Trophoblast cell (in vitro differentiated cells and primary cell): Measurements from ENCODE around the gene BORCS8.

Source experiments
- DNase-seq, 2 donors: peaks; one replicate each; pipeline ENCODE4 v3.0.0-alpha.2; 2016
- H2AFZ ChIP-seq: 2 replicates; pipeline ENCODE4 v1.6.1; 2013; ENCODE audit warnings: low read length, moderate library complexity, mild to moderate bottlenecking; ENCODE audit not compliant: insufficient read depth, poor library complexity
- H2AK5ac ChIP-seq: 2 replicates; pipeline ENCODE4 v1.6.1; 2013; ENCODE audit warnings: mild to moderate bottlenecking, low read length
- H2BK120ac ChIP-seq: 2 replicates; pipeline ENCODE4 v1.6.1; 2013; ENCODE audit warnings: low read length, mild to moderate bottlenecking, moderate library complexity; ENCODE audit not compliant: insufficient read depth, poor library complexity
- H2BK12ac ChIP-seq: 2 replicates; pipeline ENCODE4 v1.6.1; 2013; ENCODE audit warnings: mild to moderate bottlenecking, low read length, moderate library complexity
- H2BK5ac ChIP-seq: 2 replicates; pipeline ENCODE4 v1.6.1; 2013; ENCODE audit warnings: low read length, low read depth, moderate library complexity, mild to moderate bottlenecking; ENCODE audit not compliant: poor library complexity
- H3K14ac ChIP-seq: 2 replicates; pipeline ENCODE4 v1.6.1; 2013; ENCODE audit warnings: mild to moderate bottlenecking, low read length
- H3K18ac ChIP-seq: 2 replicates; pipeline ENCODE4 v1.6.1; 2013; ENCODE audit warnings: mild to moderate bottlenecking, low read length
- H3K23ac ChIP-seq: 2 replicates; pipeline ENCODE4 v1.6.1; 2013; ENCODE audit warnings: low read length
- H3K27ac ChIP-seq: 2 replicates; pipeline ENCODE4 v1.5.1; 2013; ENCODE audit warnings: low read depth, mild to moderate bottlenecking, inconsistent platforms, low read length, moderate library complexity
- H3K27me3 ChIP-seq: 2 replicates; pipeline ENCODE4 v1.6.1; 2013; ENCODE audit warnings: inconsistent platforms, mild to moderate bottlenecking, low read length, moderate library complexity; ENCODE audit not compliant: insufficient read depth
- H3K36me3 ChIP-seq, 2 experiments: 1 replicate in 1 of 2; 2 replicates in 1 of 2; pipeline ENCODE4 v1.6.1; 2013; ENCODE audit warnings: low read length in 2 of 2, mild to moderate bottlenecking in 2 of 2, moderate library complexity in 1 of 2; ENCODE audit not compliant: insufficient read depth in 2 of 2, control insufficient read depth in 1 of 2
- H3K4ac ChIP-seq: 2 replicates; pipeline ENCODE4 v1.6.1; 2013; ENCODE audit warnings: low read depth, mild to moderate bottlenecking, low read length, moderate library complexity
- H3K4me1 ChIP-seq, 2 experiments: 1 replicate in 1 of 2; 2 replicates in 1 of 2; pipeline ENCODE4 v1.6.1; 2013; ENCODE audit warnings: low read length in 2 of 2, mild to moderate bottlenecking in 2 of 2, moderate library complexity in 1 of 2; ENCODE audit not compliant: insufficient read depth in 2 of 2, control insufficient read depth in 1 of 2
- H3K4me2 ChIP-seq: 2 replicates; pipeline ENCODE4 v1.6.1; 2013; ENCODE audit warnings: inconsistent platforms, mild to moderate bottlenecking, low read length, moderate library complexity
- H3K4me3 ChIP-seq: 2 replicates; pipeline ENCODE4 v1.5.1; 2013; ENCODE audit warnings: mild to moderate bottlenecking, low read depth, low read length, inconsistent platforms
- H3K79me1 ChIP-seq: one replicate; pipeline ENCODE4 v1.6.1; 2013; ENCODE audit warnings: low read length
- H3K79me2 ChIP-seq: 2 replicates; pipeline ENCODE4 v1.6.1; 2013; ENCODE audit warnings: low read length, mild to moderate bottlenecking; ENCODE audit not compliant: control insufficient read depth, insufficient read depth, poor library complexity
- H3K9ac ChIP-seq: 2 replicates; pipeline ENCODE4 v1.6.1; 2013; ENCODE audit warnings: mild to moderate bottlenecking, low read length
- H3K9me3 ChIP-seq: 2 replicates; pipeline ENCODE4 v1.6.1; 2013; ENCODE audit warnings: low read depth, mild to moderate bottlenecking, control low read depth, inconsistent platforms, low read length; ENCODE audit not compliant: insufficient read depth
- H4K12ac ChIP-seq: 2 replicates; pipeline ENCODE4 v1.6.1; 2013; ENCODE audit warnings: low read depth, mild to moderate bottlenecking, low read length, moderate library complexity
- H4K8ac ChIP-seq: 2 replicates; pipeline ENCODE4 v1.6.1; 2013; ENCODE audit warnings: low read depth, mild to moderate bottlenecking, low read length, moderate library complexity
- H4K91ac ChIP-seq: one replicate; pipeline ENCODE4 v1.6.1; 2013; ENCODE audit warnings: low read depth, mild to moderate bottlenecking, low read length, moderate library complexity
- WGBS: extraction: QIAGEN DNeasy Blood & Tissue Kit; methylation state at CpG from one replicate; pipeline ENCODE4 v1.1.7; 2013; ENCODE audit warnings: missing lambda C conversion rate; ENCODE audit not compliant: insufficient read length, insufficient coverage; ENCODE audit errors: extremely low coverage; 5-methylcytosine and 5-hydroxymethylcytosine counted together

The BORCS8 gene

GRCh38 chr19:19229701-19230100, 37.7 kb upstream of the BORCS8 start:
- Histone ChIP-seq H2AK5ac (no peak overlapping the region), H4K91ac (no peak overlapping the region), H3K9ac (no peak overlapping the region), H2AFZ (no peak overlapping the region), H3K14ac (no peak overlapping the region), H3K18ac (no peak overlapping the region), H4K8ac (no peak overlapping the region), H3K4me1 (peaks cover 3 to 4% of the 10 kb centered on the region in 2 experiments), H2BK12ac (no peak overlapping the region), H3K27ac (no peak overlapping the region), H3K9me3 (peaks cover 10% of the 10 kb centered on the region), H3K4me3 (no peak overlapping the region), H2BK5ac (no peak overlapping the region), H3K79me1 (no peaks in the 10 kb centered on the region), H2BK120ac (no peak overlapping the region), H3K4me2 (no peak overlapping the region), H3K27me3 (peaks cover under 1% of the 10 kb centered on the region), H3K4ac (no peak overlapping the region), H3K23ac (no peak overlapping the region), H3K79me2 (no peaks in the 10 kb centered on the region), H3K36me3 (no peaks in the 10 kb centered on the region), H4K12ac (no peak overlapping the region)
- WGBS: no CpG with 5 or more reads among the region's 3 CpGs
- no peak for DNase-seq

GRCh38 chr19:19227217-19227616, 35.3 kb upstream of the BORCS8 start:
- no peak overlapping the region for H4K8ac ChIP-seq
- no CpG with 5 or more reads among the region's 4 CpGs for WGBS
- no peak overlapping the region for H3K27ac ChIP-seq
- H3K36me3 ChIP-seq: no peaks in the 10 kb centered on the region
- H3K14ac ChIP-seq: no peak overlapping the region
- H3K23ac ChIP-seq: no peak overlapping the region
- no peak overlapping the region for H2BK5ac ChIP-seq
- H3K4ac ChIP-seq: no peak overlapping the region
- H4K12ac ChIP-seq: no peak overlapping the region
- peaks cover 4% of the 10 kb centered on the region in 2 experiments for H3K4me1 ChIP-seq
- no peak overlapping the region for H2AFZ ChIP-seq
- no peak overlapping the region for H2AK5ac ChIP-seq
- H2BK120ac ChIP-seq: no peak overlapping the region
- H4K91ac ChIP-seq: no peak overlapping the region
- no peak overlapping the region for H3K4me2 ChIP-seq
- no peak for DNase-seq
- H3K27me3 ChIP-seq: peaks cover 10% of the 10 kb centered on the region
- no peak overlapping the region for H3K9ac ChIP-seq
- H3K9me3 ChIP-seq: peaks cover 8% of the 10 kb centered on the region
- H2BK12ac ChIP-seq: no peak overlapping the region
- H3K79me2 ChIP-seq: no peaks in the 10 kb centered on the region
- no peak overlapping the region for H3K4me3 ChIP-seq
- no peaks in the 10 kb centered on the region for H3K79me1 ChIP-seq
- H3K18ac ChIP-seq: no peak overlapping the region

- Histone ChIP-seq H4K8ac (no peak overlapping the region), H3K4ac (no peak overlapping the region), H2BK120ac (no peak overlapping the region), H2AK5ac (no peak overlapping the region), H2AFZ (no peak overlapping the region), H3K4me3 (no peak overlapping the region), H3K79me1 (no peaks in the 10 kb centered on the region), H3K36me3 (no peaks in the 10 kb centered on the region), H2BK5ac (no peak overlapping the region), H2BK12ac (no peak overlapping the region), H3K9me3 (peaks cover 8% of the 10 kb centered on the region), H4K12ac (no peak overlapping the region), H4K91ac (no peak overlapping the region), H3K23ac (no peak overlapping the region), H3K14ac (no peak overlapping the region), H3K4me1 (peaks cover 4% of the 10 kb centered on the region in 2 experiments), H3K27ac (no peak overlapping the region), H3K9ac (no peak overlapping the region), H3K18ac (no peak overlapping the region), H3K27me3 (peaks cover 10% of the 10 kb centered on the region), H3K4me2 (no peak overlapping the region), H3K79me2 (no peaks in the 10 kb centered on the region)
- WGBS: no CpG with 5 or more reads among the region's 10 CpGs
- DNase-seq: no peak
These were observed 34.7 kb upstream of the BORCS8 start for GRCh38 chr19:19226663-19227062.

- H2AK5ac ChIP-seq: no peak overlapping the region
These were observed 34.3 kb upstream of the BORCS8 start for GRCh38 chr19:19226204-19226603.

More at GRCh38 chr19:19226204-19226603, 34.3 kb upstream of the BORCS8 start:
- peaks cover 10% of the 10 kb centered on the region for H3K27me3 ChIP-seq
- H3K14ac ChIP-seq: no peak overlapping the region
- no peak overlapping the region for H2BK120ac ChIP-seq
- peaks cover 4% of the 10 kb centered on the region in 2 experiments for H3K4me1 ChIP-seq
- no peak overlapping the region for H2AFZ ChIP-seq
- H3K79me1 ChIP-seq: no peaks in the 10 kb centered on the region
- H3K4ac ChIP-seq: no peak overlapping the region
- H4K8ac ChIP-seq: no peak overlapping the region
- no peak overlapping the region for H2BK5ac ChIP-seq
- H4K91ac ChIP-seq: no peak overlapping the region
- no CpG with 5 or more reads among the region's 5 CpGs for WGBS
- H3K79me2 ChIP-seq: no peaks in the 10 kb centered on the region
- H2BK12ac ChIP-seq: no peak overlapping the region
- no peaks in the 10 kb centered on the region for H3K36me3 ChIP-seq
- H3K27ac ChIP-seq: no peak overlapping the region
- H3K4me2 ChIP-seq: no peak overlapping the region
- H3K9ac ChIP-seq: no peak overlapping the region
- no peak overlapping the region for H4K12ac ChIP-seq
- no peak overlapping the region for H3K4me3 ChIP-seq
- no peak for DNase-seq
- no peak overlapping the region for H3K18ac ChIP-seq
- H3K9me3 ChIP-seq: peaks cover 8% of the 10 kb centered on the region
- no peak overlapping the region for H3K23ac ChIP-seq
